ENCODE results near the gene ASB18.

The ASB18 gene

GRCh38 chr2:236240228-236240990 lies 23.8 kb downstream of the ASB18 start:
- DNase-seq = no peak

GRCh38 chr2:236239276-236240065 lies 24.7 kb downstream of the ASB18 start:
- DNase-seq = no peak

GRCh38 chr2:236238751-236239150 lies 25.5 kb downstream of the ASB18 start:
- no peak for DNase-seq

- no peak for DNase-seq
These were observed 26.6 kb downstream of the ASB18 start for GRCh38 chr2:236237468-236238190.

GRCh38 chr2:236236559-236237452 lies 27.4 kb downstream of the ASB18 start:
- no peak for DNase-seq

GRCh38 chr2:236229186-236229585 lies 35.0 kb downstream of the ASB18 start:
- DNase-seq = no peak

- DNase-seq = no peak
These were observed 40.5 kb downstream of the ASB18 start for GRCh38 chr2:236223675-236224074.

GRCh38 chr2:236221798-236222197 lies 42.4 kb downstream of the ASB18 start:
- no peak for DNase-seq

- DNase-seq = no peak
These were observed 44.8 kb downstream of the ASB18 start for GRCh38 chr2:236219411-236219810.

- DNase-seq = no peak
These were observed 46.3 kb downstream of the ASB18 start for GRCh38 chr2:236217926-236218325.

- no peak for DNase-seq
These were observed 47.5 kb downstream of the ASB18 start for GRCh38 chr2:236216711-236217110.

GRCh38 chr2:236215761-236216333 lies 48.4 kb downstream of the ASB18 start:
- no peak for DNase-seq

GRCh38 chr2:236215196-236215595 lies 49.0 kb downstream of the ASB18 start:
- no peak for DNase-seq

GRCh38 chr2:236214376-236214995 lies 49.7 kb downstream of the ASB18 start:
- no peak for DNase-seq

GRCh38 chr2:236211296-236211695 lies 52.9 kb downstream of the ASB18 start:
- no peak for DNase-seq

GRCh38 chr2:236210536-236210935 lies 53.7 kb downstream of the ASB18 start:
- no peak for DNase-seq

GRCh38 chr2:236209996-236210395 lies 54.2 kb downstream of the ASB18 start:
- no peak for DNase-seq

GRCh38 chr2:236209535-236209934 lies 54.7 kb downstream of the ASB18 start:
- DNase-seq = no peak

GRCh38 chr2:236208019-236208926 lies 55.9 kb downstream of the ASB18 start:
- no peak for DNase-seq

GRCh38 chr2:236207472-236207871 lies 56.7 kb downstream of the ASB18 start:
- no peak for DNase-seq
